HCT116 (cell line): ENCODE data around the gene RGS11.

Source experiments
- EZH2 ChIP-seq: fragments of 200-600 bp; sonication (generic); IDR thresholded peaks from 2 replicates; pipeline ENCODE4 v1.6.1; 2017; ENCODE audit warnings: antibody characterized with exemption, mixed run types
- EZH2phosphoT487 ChIP-seq: fragments of 200-600 bp; IDR thresholded peaks from 2 replicates; pipeline ENCODE4 v1.6.1; 2018; ENCODE audit warnings: antibody characterized with exemption, borderline replicate concordance
- JUND ChIP-seq: IDR thresholded peaks from 2 replicates; pipeline ENCODE4 v1.6.1; 2012
- POLR2AphosphoS5 ChIP-seq: IDR thresholded peaks from 2 replicates; pipeline ENCODE4 v1.6.1; 2011; ENCODE audit warnings: mild to moderate bottlenecking, low read depth, low read length, moderate library complexity
- SP1 ChIP-seq: IDR thresholded peaks from 2 replicates; pipeline ENCODE4 v1.6.1; 2012; ENCODE audit warnings: low read depth
- TF ChIP-seq, protein P1 (sequence below), 3 experiments: fragments of 200-600 bp in 1 of 3; sonication (generic) in 1 of 3; IDR thresholded peaks in 2 of 3; conservative IDR thresholded peaks in 1 of 3; 2 replicates each; pipeline ENCODE4 v1.5.1; 2012 to 2017; ENCODE audit warnings: low read depth in 2 of 3, low read length in 2 of 3, antibody characterized with exemption in 1 of 3, borderline replicate concordance in 1 of 3, control low read depth in 1 of 3, mild to moderate bottlenecking in 1 of 3, mixed read lengths in 1 of 3, mixed run types in 1 of 3, moderate library complexity in 1 of 3; ENCODE audit not compliant: insufficient read depth in 1 of 3

DNA sequence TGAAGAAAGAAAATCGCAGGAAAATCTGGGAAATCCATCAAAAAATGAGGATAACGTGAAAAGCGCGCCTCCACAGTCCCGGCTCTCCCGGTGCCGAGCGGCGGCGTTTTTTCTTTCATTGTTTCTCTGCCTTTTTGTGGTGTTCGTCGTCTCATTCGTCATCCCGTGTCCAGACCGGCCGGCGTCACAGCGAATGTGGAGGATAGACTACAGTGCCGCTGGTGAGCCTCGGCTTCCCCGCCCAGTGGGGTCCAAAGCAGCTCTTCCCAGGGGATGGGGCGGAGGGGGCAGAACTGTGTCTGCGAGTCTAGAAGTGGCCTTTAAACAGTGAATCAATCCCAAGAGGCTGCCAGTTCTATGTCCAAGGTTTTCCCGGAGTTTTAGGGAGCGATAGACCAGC is 21.3 kb downstream of the RGS11 start:
- TF ChIP-seq EZH2phosphoT487 (no peak), JUND (no peak), SP1 (no peak), POLR2AphosphoS5 (no peak), EZH2 (no peak)
- TF ChIP-seq, protein P1, sequence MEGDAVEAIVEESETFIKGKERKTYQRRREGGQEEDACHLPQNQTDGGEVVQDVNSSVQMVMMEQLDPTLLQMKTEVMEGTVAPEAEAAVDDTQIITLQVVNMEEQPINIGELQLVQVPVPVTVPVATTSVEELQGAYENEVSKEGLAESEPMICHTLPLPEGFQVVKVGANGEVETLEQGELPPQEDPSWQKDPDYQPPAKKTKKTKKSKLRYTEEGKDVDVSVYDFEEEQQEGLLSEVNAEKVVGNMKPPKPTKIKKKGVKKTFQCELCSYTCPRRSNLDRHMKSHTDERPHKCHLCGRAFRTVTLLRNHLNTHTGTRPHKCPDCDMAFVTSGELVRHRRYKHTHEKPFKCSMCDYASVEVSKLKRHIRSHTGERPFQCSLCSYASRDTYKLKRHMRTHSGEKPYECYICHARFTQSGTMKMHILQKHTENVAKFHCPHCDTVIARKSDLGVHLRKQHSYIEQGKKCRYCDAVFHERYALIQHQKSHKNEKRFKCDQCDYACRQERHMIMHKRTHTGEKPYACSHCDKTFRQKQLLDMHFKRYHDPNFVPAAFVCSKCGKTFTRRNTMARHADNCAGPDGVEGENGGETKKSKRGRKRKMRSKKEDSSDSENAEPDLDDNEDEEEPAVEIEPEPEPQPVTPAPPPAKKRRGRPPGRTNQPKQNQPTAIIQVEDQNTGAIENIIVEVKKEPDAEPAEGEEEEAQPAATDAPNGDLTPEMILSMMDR (IDR thresholded peaks at IDR 0.05 in 2 of 3, conservative IDR thresholded peaks at IDR 0.05 in 1 of 3; ENCODE audit: borderline replicate concordance in 1 of 3, insufficient read depth in 1 of 3, low read depth in 2 of 3, low read length in 2 of 3), result no peak
